ENCODE measurements around the gene G3BP1.
"Not testable (repeated sequence)": the region's sequence is repeated elsewhere in the genome, so short reads cannot be mapped to it uniquely, and the experiment has no call there.

G3BP1 gene

GRCh38 chr5:151800532-151800931 is 28.8 kb downstream of the G3BP1 start:
- FAIRE-seq, result no peak

- FAIRE-seq, result no peak
These were observed 33.9 kb downstream of the G3BP1 start for GRCh38 chr5:151805414-151806223.

GRCh38 chr5:151808451-151809169 is 36.9 kb downstream of the G3BP1 start:
- no peak for FAIRE-seq

GRCh38 chr5:151810449-151810848 is 38.7 kb downstream of the G3BP1 start:
- FAIRE-seq, result no peak

GRCh38 chr5:151810897-151811296 is 39.1 kb downstream of the G3BP1 start:
- FAIRE-seq, result no peak

- FAIRE-seq, result no peak
These were observed 40.0 kb downstream of the G3BP1 start for GRCh38 chr5:151811593-151812321.

- FAIRE-seq, result no peak
These were observed 41.1 kb downstream of the G3BP1 start for GRCh38 chr5:151812757-151813309.

- no peak for FAIRE-seq
These were observed 43.3 kb downstream of the G3BP1 start for GRCh38 chr5:151815051-151815450.

GRCh38 chr5:151819830-151820229 is 48.1 kb downstream of the G3BP1 start:
- FAIRE-seq, result no peak

GRCh38 chr5:151820271-151820670 is 48.5 kb downstream of the G3BP1 start:
- FAIRE-seq, result no peak

- no peak for FAIRE-seq
These were observed 49.1 kb downstream of the G3BP1 start for GRCh38 chr5:151820903-151821302.

- no peak for FAIRE-seq
These were observed 50.4 kb downstream of the G3BP1 start for GRCh38 chr5:151822141-151822540.

- FAIRE-seq, result no peak
These were observed 53.7 kb downstream of the G3BP1 start for GRCh38 chr5:151825445-151825844.

GRCh38 chr5:151829370-151829769 is 57.6 kb downstream of the G3BP1 start:
- FAIRE-seq, result no peak

GRCh38 chr5:151832843-151833242 is 61.1 kb downstream of the G3BP1 start:
- FAIRE-seq, result not testable (repeated sequence)

- FAIRE-seq, result no peak
These were observed 75.0 kb downstream of the G3BP1 start for GRCh38 chr5:151846765-151847164.

GRCh38 chr5:151847871-151848270 is 76.1 kb downstream of the G3BP1 start:
- FAIRE-seq, result no peak

- FAIRE-seq, result no peak
These were observed 83.9 kb downstream of the G3BP1 start for GRCh38 chr5:151855701-151856100.

GRCh38 chr5:151856861-151857260 is 85.1 kb downstream of the G3BP1 start:
- FAIRE-seq, result no peak

GRCh38 chr5:151860867-151861266 is 89.1 kb downstream of the G3BP1 start:
- FAIRE-seq, result not testable (repeated sequence)
